AG09309 (cell line): ENCODE measurements around the gene PDE4D.

Experiments
- DNase-seq: peaks from one replicate; pipeline ENCODE4 v3.0.0-alpha.2; 2010; ENCODE audit warnings: low read depth
- H3K4me3 ChIP-seq: 2 replicates; pipeline ENCODE4 v1.5.1; 2011; ENCODE audit warnings: mild to moderate bottlenecking, low read depth, low read length, moderate library complexity; ENCODE audit not compliant: control insufficient read depth
- TF ChIP-seq, protein P1 (sequence below): IDR thresholded peaks from 2 replicates; pipeline ENCODE4 v1.5.1; 2011; ENCODE audit warnings: mild to moderate bottlenecking, low read depth, low read length, inconsistent platforms; ENCODE audit not compliant: insufficient read depth, control insufficient read depth; ENCODE audit errors: missing control alignments

PDE4D gene

DNA sequence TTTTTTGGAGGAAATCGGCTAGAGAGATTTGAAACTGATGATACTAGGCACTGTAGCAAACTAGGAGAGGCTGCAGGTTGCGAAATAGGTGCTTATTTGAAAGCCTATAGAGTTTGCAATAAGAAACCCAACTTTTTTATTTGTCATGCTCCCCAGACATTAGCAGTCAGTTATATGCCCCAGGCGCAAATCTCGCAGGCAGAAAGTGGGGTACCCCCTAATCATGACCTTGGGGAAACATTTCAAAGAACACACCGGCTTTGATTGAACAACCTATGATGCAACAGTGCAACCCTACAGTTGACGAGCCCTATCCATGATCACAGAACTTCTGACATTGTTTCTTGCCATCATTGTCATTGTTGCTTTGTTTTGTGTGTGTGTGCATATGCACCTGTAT, 800.2 kb downstream of the PDE4D start:
- H3K4me3 ChIP-seq, result peak overlapping the region; percentile 19; the same call in 1 of the 2 replicates
- TF ChIP-seq, protein P1, sequence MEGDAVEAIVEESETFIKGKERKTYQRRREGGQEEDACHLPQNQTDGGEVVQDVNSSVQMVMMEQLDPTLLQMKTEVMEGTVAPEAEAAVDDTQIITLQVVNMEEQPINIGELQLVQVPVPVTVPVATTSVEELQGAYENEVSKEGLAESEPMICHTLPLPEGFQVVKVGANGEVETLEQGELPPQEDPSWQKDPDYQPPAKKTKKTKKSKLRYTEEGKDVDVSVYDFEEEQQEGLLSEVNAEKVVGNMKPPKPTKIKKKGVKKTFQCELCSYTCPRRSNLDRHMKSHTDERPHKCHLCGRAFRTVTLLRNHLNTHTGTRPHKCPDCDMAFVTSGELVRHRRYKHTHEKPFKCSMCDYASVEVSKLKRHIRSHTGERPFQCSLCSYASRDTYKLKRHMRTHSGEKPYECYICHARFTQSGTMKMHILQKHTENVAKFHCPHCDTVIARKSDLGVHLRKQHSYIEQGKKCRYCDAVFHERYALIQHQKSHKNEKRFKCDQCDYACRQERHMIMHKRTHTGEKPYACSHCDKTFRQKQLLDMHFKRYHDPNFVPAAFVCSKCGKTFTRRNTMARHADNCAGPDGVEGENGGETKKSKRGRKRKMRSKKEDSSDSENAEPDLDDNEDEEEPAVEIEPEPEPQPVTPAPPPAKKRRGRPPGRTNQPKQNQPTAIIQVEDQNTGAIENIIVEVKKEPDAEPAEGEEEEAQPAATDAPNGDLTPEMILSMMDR, result no peak
- no peak for DNase-seq

DNA sequence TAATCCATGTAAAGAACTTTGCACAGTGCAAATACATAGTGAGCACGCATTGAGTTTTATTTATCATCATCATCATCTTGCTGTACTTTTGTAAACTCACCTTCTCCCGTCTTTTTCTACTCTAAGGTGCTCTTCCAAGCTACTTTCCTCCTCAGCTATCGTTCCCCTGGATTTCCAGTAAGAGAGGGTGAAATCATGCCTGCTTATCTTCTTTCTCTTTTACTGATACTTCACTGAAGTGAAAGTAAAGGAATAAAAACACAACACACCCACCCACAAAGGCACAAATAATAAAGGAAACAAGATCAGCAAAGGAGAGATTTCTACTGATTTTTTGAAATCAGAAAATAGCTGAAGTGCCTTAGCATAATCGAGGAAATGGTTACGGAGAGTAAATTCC, 800.8 kb downstream of the PDE4D start:
- DNase-seq, result no peak
- TF ChIP-seq, protein P1, result no peak
- H3K4me3 ChIP-seq, result peak overlapping the region; percentile 19; the same call in 1 of the 2 replicates

DNA sequence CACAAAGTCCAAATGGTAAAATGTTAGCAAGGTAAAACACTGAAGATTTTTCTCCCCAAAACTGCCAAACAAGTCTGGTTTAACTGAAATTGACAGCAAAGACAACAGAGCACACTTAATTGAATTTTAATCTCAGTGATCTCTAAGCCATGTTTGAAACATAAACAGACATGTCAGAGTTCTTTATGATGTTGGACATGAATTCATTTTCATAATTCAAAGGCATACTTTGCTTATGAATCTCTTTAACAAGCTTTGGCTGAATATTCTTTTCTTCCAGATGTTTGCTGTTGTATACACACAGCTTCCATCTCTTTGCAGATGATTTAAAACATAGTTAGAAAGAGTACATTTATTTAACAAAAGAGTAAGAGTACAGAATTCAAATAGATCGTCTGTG, 801.6 kb downstream of the PDE4D start:
- no peak overlapping the region for H3K4me3 ChIP-seq
- DNase-seq, result no peak
- TF ChIP-seq, protein P1, result no peak

DNA sequence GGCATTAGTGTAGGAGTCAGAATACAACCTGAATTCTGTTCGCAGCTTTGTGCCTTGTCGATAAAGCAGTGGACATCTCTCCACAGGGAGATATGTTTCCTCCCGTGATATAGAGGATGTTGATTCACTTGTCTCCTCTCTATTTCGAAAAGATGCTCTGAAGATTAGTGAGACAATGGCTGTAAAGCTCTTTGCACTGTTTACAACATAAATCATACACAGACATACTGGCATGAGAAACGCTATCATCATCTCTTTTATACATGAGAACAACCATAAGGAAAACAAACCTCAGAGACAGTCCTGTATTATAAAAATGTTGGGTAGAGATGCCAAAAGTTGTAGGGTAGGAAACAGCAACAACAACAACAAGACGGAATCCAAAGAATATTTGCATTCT, 803.2 kb downstream of the PDE4D start:
- DNase-seq, result no peak
- TF ChIP-seq, protein P1, result no peak
- no peak overlapping the region for H3K4me3 ChIP-seq

DNA sequence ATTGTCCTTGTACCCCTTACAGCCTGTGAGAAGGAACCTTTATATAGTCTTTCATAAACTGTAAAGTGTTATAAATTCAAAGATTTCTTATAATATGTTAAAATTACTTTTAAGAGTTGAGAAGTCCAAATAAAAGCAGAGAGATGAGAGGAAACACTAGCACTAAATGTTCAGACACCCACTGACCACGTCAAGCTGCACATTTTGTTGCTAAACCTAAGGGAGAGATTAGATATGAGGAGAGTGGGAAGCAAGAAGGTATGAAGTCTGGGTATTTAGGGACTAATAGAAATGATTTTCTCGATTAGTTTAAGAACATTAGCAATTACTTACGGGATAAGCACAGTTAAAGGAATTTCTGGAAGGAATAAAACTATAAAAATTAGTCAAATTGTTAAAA, 803.8 kb downstream of the PDE4D start:
- no peak overlapping the region for H3K4me3 ChIP-seq
- TF ChIP-seq, protein P1, result no peak
- no peak for DNase-seq

DNA sequence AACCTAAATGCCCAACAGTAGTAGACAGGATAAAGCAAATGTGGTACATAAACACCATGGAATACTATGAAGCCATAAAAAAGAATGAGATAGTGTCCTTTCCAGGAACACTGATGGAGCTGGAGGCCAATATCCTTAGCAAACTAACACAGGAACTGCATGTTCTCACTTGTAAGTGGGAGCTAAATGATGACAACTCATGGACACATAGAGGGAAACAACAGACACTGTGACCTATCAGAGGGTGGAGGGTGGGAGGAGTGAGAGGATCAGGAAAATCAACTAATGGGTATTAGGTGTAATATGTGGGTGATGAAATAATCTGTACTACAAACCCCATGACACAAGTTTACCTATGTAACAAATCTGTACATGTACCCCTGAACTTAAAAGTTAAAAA, 805.0 kb downstream of the PDE4D start:
- H3K4me3 ChIP-seq, result no peak overlapping the region
- TF ChIP-seq, protein P1, result no peak
- DNase-seq, result no peak

DNA sequence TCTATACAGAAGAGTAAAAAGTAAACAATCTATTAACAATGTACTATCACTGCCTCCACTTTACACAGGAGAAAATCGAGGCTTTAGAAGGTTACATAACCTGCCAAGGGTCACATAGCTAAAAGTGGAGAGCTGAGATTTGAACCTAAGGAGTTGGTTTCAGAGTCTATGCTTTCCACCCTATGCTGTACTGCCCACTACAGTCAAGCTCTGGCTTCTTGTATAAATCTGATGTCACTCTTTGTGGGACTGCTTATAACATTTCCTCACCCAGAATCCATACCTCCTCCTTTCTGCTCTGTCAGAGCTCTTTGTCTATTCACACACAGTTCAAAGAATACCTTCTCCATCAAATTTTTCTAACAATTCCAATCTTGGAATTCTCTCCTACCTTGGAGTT, 807.5 kb downstream of the PDE4D start:
- no peak overlapping the region for H3K4me3 ChIP-seq
- no peak for DNase-seq
- TF ChIP-seq, protein P1, result no peak
